HEK293T (cell line): ENCODE measurements around the gene HDAC11.

Experiments used
- CTCF ChIA-PET: fragments of 350-600 bp; formaldehyde crosslinking; extraction: SDS; loops from one replicate; lab custom pipeline; 2021; ENCODE audit warnings: antibody characterized with exemption, inconsistent platforms; lab: Yijun Ruan, JAX
- POLR2A ChIA-PET: fragments of 350-600 bp; formaldehyde crosslinking; extraction: SDS; loops from one replicate; lab custom pipeline; 2020; ENCODE audit warnings: antibody characterized with exemption, inconsistent platforms; lab: Yijun Ruan, JAX
- DNase-seq: peaks from one replicate; pipeline ENCODE4 v3.0.0; 2012; ENCODE audit warnings: mixed read lengths; ENCODE audit errors: extremely low spot score
- ARNT ChIP-seq: fragments of 450-650 bp; IDR thresholded peaks from 2 replicates; pipeline ENCODE4 v1.6.1; 2017; ENCODE audit warnings: mild to moderate bottlenecking
- BHLHE40 ChIP-seq: fragments of 450-650 bp; IDR thresholded peaks from 2 replicates; pipeline ENCODE4 v1.6.1; 2016; ENCODE audit warnings: mild to moderate bottlenecking, moderate library complexity, borderline replicate concordance
- CTBP1 ChIP-seq: fragments of 450-650 bp; IDR thresholded peaks from 2 replicates; pipeline ENCODE4 v1.6.1; 2016; ENCODE audit warnings: borderline replicate concordance
- ELF4 ChIP-seq: fragments of 450-650 bp; IDR thresholded peaks from 2 replicates; pipeline ENCODE4 v1.6.1; 2017; ENCODE audit warnings: antibody characterized with exemption
- FOXA1 ChIP-seq: fragments of 450-650 bp; IDR thresholded peaks from 2 replicates; pipeline ENCODE4 v1.6.1; 2016; ENCODE audit warnings: mild to moderate bottlenecking
- FOXK2 ChIP-seq: fragments of 450-650 bp; IDR thresholded peaks from 2 replicates; pipeline ENCODE4 v1.6.1; 2016; ENCODE audit warnings: mild to moderate bottlenecking
- FOXM1 ChIP-seq: fragments of 450-650 bp; IDR thresholded peaks from 2 replicates; pipeline ENCODE4 v1.6.1; 2017; ENCODE audit warnings: mild to moderate bottlenecking, borderline replicate concordance
- HDGF ChIP-seq: fragments of 450-650 bp; IDR thresholded peaks from 2 replicates; pipeline ENCODE4 v1.6.1; 2017; ENCODE audit warnings: antibody characterized with exemption, borderline replicate concordance
- L3MBTL2 ChIP-seq: fragments of 450-650 bp; conservative IDR thresholded peaks from 2 replicates; pipeline ENCODE4 v1.6.1; 2016; ENCODE audit warnings: mild to moderate bottlenecking
- LEF1 ChIP-seq: fragments of 450-650 bp; IDR thresholded peaks from 2 replicates; pipeline ENCODE4 v1.6.1; 2017; ENCODE audit warnings: mild to moderate bottlenecking, borderline replicate concordance
- NFRKB ChIP-seq: fragments of 450-650 bp; IDR thresholded peaks from 2 replicates; pipeline ENCODE4 v1.6.1; 2016; ENCODE audit warnings: mild to moderate bottlenecking, moderate library complexity
- SP1 ChIP-seq: fragments of 450-650 bp; IDR thresholded peaks from 2 replicates; pipeline ENCODE4 v1.6.1; 2017
- SUZ12 ChIP-seq: fragments of 450-650 bp; IDR thresholded peaks from 2 replicates; pipeline ENCODE4 v1.6.1; 2016; ENCODE audit warnings: mild to moderate bottlenecking
- TARDBP ChIP-seq: fragments of 450-650 bp; IDR thresholded peaks from 2 replicates; pipeline ENCODE4 v1.6.1; 2016
- ZNF384 ChIP-seq: fragments of 450-650 bp; IDR thresholded peaks from 2 replicates; pipeline ENCODE4 v1.6.1; 2016
- TF ChIP-seq, protein P1 (sequence below): fragments of 450-650 bp; IDR thresholded peaks from 2 replicates; pipeline ENCODE4 v1.6.1; 2016

Gene HDAC11

GRCh38 chr3:13529196-13530112 is 49.3 kb downstream of the HDAC11 start:
- DNase-seq: no peak
- ChIA-PET POLR2A (no interaction called here), CTCF (interaction anchor here (0.6 kb wide), 1 partner anchor 42 kb away, joined by 4 read pairs; no protein-coding TSS in a partner anchor)
- TF ChIP-seq FOXK2 (no peak), SUZ12 (no peak), ARNT (no peak), BHLHE40 (no peak), NFRKB (no peak), ELF4 (no peak), HDGF (no peak), FOXM1 (no peak), TARDBP (no peak), SP1 (no peak), LEF1 (no peak), FOXA1 (no peak), ZNF384 (no peak)
- TF ChIP-seq, protein P1, sequence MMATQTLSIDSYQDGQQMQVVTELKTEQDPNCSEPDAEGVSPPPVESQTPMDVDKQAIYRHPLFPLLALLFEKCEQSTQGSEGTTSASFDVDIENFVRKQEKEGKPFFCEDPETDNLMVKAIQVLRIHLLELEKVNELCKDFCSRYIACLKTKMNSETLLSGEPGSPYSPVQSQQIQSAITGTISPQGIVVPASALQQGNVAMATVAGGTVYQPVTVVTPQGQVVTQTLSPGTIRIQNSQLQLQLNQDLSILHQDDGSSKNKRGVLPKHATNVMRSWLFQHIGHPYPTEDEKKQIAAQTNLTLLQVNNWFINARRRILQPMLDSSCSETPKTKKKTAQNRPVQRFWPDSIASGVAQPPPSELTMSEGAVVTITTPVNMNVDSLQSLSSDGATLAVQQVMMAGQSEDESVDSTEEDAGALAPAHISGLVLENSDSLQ: no peak

- ChIA-PET CTCF (no interaction called here), POLR2A (no interaction called here)
- TF ChIP-seq CTBP1 (no peak), BHLHE40 (no peak), FOXK2 (no peak)
- DNase-seq: no peak
Observed at GRCh38 chr3:13530241-13531009, 50.3 kb downstream of the HDAC11 start.

- ChIA-PET POLR2A (no interaction called here), CTCF (no interaction called here)
- TF ChIP-seq, protein P1: no peak
- TF ChIP-seq TARDBP (no peak), SUZ12 (no peak), LEF1 (no peak), ARNT (no peak), FOXK2 (no peak), ZNF384 (no peak)
- DNase-seq: no peak
Observed at GRCh38 chr3:13532085-13532484, 52.0 kb downstream of the HDAC11 start.

DNA sequence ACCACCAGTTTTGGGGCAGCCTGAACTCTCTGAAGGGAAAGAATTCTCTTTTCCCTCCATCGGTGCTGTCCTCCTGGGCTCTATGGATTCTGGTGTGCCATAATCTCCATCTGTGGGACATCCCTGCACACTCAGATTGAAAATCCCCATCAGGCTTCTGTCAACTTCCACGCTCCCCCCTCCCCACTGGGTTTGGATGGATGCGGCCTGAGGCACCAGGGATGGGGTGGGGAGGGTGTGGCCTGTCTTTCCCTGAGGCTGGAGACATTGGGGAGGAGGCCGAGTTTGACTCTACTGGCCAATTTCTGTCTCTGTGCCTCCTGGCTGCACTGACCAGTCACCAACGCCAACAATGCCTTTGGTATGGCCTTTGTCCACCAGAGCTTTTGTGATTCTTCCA is 52.5 kb downstream of the HDAC11 start:
- ChIA-PET CTCF (no interaction called here), POLR2A (no interaction called here)
- no peak for DNase-seq
- TF ChIP-seq SUZ12 (no peak), HDGF (no peak), FOXM1 (no peak), L3MBTL2 (no peak), FOXK2 (no peak), SP1 (no peak), NFRKB (no peak), ZNF384 (no peak), CTBP1 (no peak), LEF1 (no peak), FOXA1 (no peak), ARNT (no peak), TARDBP (no peak), BHLHE40 (no peak), ELF4 (no peak)
- TF ChIP-seq, protein P1: no peak

- POLR2A ChIA-PET: no interaction called here
- CTCF ChIA-PET: interaction anchor here (1.2 kb wide), 1 partner anchor 13 kb away, joined by 3 read pairs; no protein-coding TSS in a partner anchor
- TF ChIP-seq CTBP1 (no peak), FOXA1 (no peak), ZNF384 (no peak), TARDBP (no peak), FOXK2 (no peak), BHLHE40 (no peak), LEF1 (no peak)
- no peak for DNase-seq
Observed at GRCh38 chr3:13533885-13534301, 53.8 kb downstream of the HDAC11 start.

DNA sequence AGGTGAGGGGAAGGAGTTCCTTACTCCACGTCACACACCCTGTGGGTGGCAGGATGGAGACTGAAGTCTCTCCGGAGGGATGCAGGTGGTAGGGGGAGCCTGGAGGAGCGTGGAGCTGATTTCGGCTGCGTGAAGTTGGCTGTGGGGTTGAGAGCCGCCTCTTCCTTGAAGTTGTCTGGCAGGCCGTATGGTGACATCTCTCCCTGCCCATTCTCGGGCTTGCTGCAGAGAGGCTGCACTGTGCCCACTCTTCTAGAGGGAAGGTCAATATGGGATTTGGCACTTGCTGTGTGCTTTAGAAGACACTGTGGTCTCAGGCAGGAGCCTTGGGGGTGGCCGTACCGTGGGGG is 55.4 kb downstream of the HDAC11 start:
- ChIA-PET CTCF (no interaction called here), POLR2A (no interaction called here)
- DNase-seq: no peak
- TF ChIP-seq LEF1 (no peak), FOXA1 (no peak), FOXK2 (no peak), HDGF (no peak), ZNF384 (no peak), SUZ12 (no peak), FOXM1 (no peak), SP1 (no peak), NFRKB (no peak), ARNT (no peak), ELF4 (no peak), L3MBTL2 (no peak), TARDBP (no peak), BHLHE40 (no peak), CTBP1 (no peak)
- TF ChIP-seq, protein P1: no peak
